Endothelial cell of umbilical vein (primary cell): ENCODE measurements around the gene NHS. TPM values are rescaled to one million over a fixed set of nuclear protein-coding genes. Genes with fewer than 3 reads are reported as not detected.

Experiments used
- BruUV-seq: library from RNA; stranded (reverse); fragments of 400-500 nt; replicated peaks from 2 replicates; lab custom pipeline; 2021; lab: Mats Ljungman, UMichigan
- CTCF ChIA-PET: fragments of 300-600, 350-600 bp; sonication (Branson Sonifier 250); formaldehyde crosslinking; loops from one replicate; lab custom pipeline; 2021; ENCODE audit warnings: antibody characterized with exemption, inconsistent platforms; lab: Charles Lee
- POLR2A ChIA-PET: fragments of 300-600, 350-600 bp; sonication (Branson Sonifier 250); formaldehyde crosslinking; loops from one replicate; lab custom pipeline; 2021; ENCODE audit warnings: antibody characterized with exemption, inconsistent platforms; lab: Charles Lee
- DNase-seq: peaks from one replicate; pipeline ENCODE4 v3.0.0-alpha.2; 2011; ENCODE audit warnings: low read depth, low spot score
- FAIRE-seq: peaks from 2 replicates; lab custom pipeline; 2011; peaks lifted over from hg19 to GRCh38; lab: Jason Lieb, UNC
- H2AFZ ChIP-seq: 2 replicates; pipeline ENCODE4 v1.6.0; 2012; ENCODE audit warnings: low read depth, low read length, control low read depth, inconsistent platforms
- H3K27ac ChIP-seq: 2 replicates; pipeline ENCODE4 v1.5.1; 2011; ENCODE audit warnings: low read depth, mild to moderate bottlenecking, control low read depth, low read length, moderate library complexity; ENCODE audit not compliant: insufficient read depth
- H3K27me3 ChIP-seq, 2 experiments: 2 replicates each; pipeline versions ENCODE4 v1.6.0 to v1.6.1; 2011; ENCODE audit warnings: low read length in 2 of 2, mixed read lengths in 1 of 2; ENCODE audit not compliant: control insufficient read depth in 2 of 2, insufficient read depth in 2 of 2
- H3K36me3 ChIP-seq, 2 experiments: 2 replicates in 1 of 2; 3 replicates in 1 of 2; pipeline ENCODE4 v1.5.1; 2011; ENCODE audit warnings: low read length in 2 of 2, mild to moderate bottlenecking in 1 of 2, moderate library complexity in 1 of 2; ENCODE audit not compliant: control insufficient read depth in 2 of 2, insufficient read depth in 2 of 2; ENCODE audit errors: extremely low read depth in 1 of 2
- H3K4me1 ChIP-seq: 3 replicates; pipeline ENCODE4 v1.5.1; 2011; ENCODE audit warnings: mild to moderate bottlenecking, low read length; ENCODE audit not compliant: control insufficient read depth, insufficient read depth; ENCODE audit errors: extremely low read depth
- H3K4me2 ChIP-seq: 2 replicates; pipeline ENCODE4 v1.6.1; 2011; ENCODE audit warnings: low read length, control low read depth, mixed read lengths; ENCODE audit not compliant: insufficient read depth
- H3K4me3 ChIP-seq, 3 experiments: fragments of 200-600 bp in 1 of 3; sonication (generic), shearing (Covaris generic) in 1 of 3; replicated peaks in 1 of 3; 2 replicates each; pipeline ENCODE4 v1.5.1; 2011 to 2016; ENCODE audit warnings: control low read depth in 3 of 3, low read length in 3 of 3, mild to moderate bottlenecking in 2 of 3, inconsistent platforms in 1 of 3, low read depth in 1 of 3, moderate library complexity in 1 of 3; ENCODE audit not compliant: insufficient read depth in 1 of 3
- H3K79me2 ChIP-seq: 2 replicates; pipeline ENCODE4 v1.6.0; 2012; ENCODE audit warnings: low read length, inconsistent platforms; ENCODE audit not compliant: control insufficient read depth, insufficient read depth
- H3K9ac ChIP-seq: replicated peaks from 2 replicates; pipeline ENCODE3; 2011; ENCODE audit warnings: low read length, control low read depth; ENCODE audit not compliant: insufficient read depth; ENCODE audit errors: extremely low read depth
- H3K9me1 ChIP-seq: replicated peaks from 3 replicates; pipeline ENCODE4 v1.6.0; 2011; ENCODE audit warnings: mild to moderate bottlenecking, low read length; ENCODE audit not compliant: control insufficient read depth, insufficient read depth; ENCODE audit errors: extremely low read depth
- H3K9me3 ChIP-seq: replicated peaks from 2 replicates; pipeline ENCODE4 v1.5.1; 2012; ENCODE audit warnings: low read length, inconsistent platforms; ENCODE audit not compliant: control insufficient read depth, insufficient read depth
- H4K20me1 ChIP-seq: replicated peaks from 2 replicates; pipeline ENCODE3; 2011; ENCODE audit warnings: mild to moderate bottlenecking, low read length; ENCODE audit not compliant: control insufficient read depth, insufficient read depth; ENCODE audit errors: extremely low read depth
- CTCF ChIP-seq, 2 donors: IDR thresholded peaks; 1 replicate in 1 of 2; 2 replicates in 1 of 2; pipeline ENCODE4 v1.5.1; 2011; ENCODE audit warnings: low read length in 2 of 2, mild to moderate bottlenecking in 2 of 2, moderate library complexity in 2 of 2, control low read depth in 1 of 2, inconsistent platforms in 1 of 2, low read depth in 1 of 2; ENCODE audit not compliant: insufficient read depth in 1 of 2; ENCODE audit errors: extremely low read depth in 1 of 2
- EZH2 ChIP-seq: IDR thresholded peaks from 2 replicates; pipeline ENCODE4 v1.6.1; 2012; ENCODE audit warnings: borderline replicate concordance, low read depth, mild to moderate bottlenecking, moderate library complexity, low read length, inconsistent platforms; ENCODE audit not compliant: severe bottlenecking
- FOS ChIP-seq: IDR thresholded peaks from 2 replicates; pipeline ENCODE4 v1.6.1; 2011; ENCODE audit warnings: mild to moderate bottlenecking, low read length, moderate library complexity, borderline replicate concordance; ENCODE audit not compliant: insufficient read depth
- GATA2 ChIP-seq: IDR thresholded peaks from 2 replicates; pipeline ENCODE4 v1.7.0; 2011; ENCODE audit warnings: low read depth, mild to moderate bottlenecking, moderate library complexity, mixed read lengths, low read length; ENCODE audit not compliant: insufficient read length, insufficient read depth
- JUN ChIP-seq: IDR thresholded peaks from 2 replicates; pipeline ENCODE4 v1.6.1; 2011; ENCODE audit warnings: borderline replicate concordance, low read depth; ENCODE audit not compliant: insufficient read length, insufficient read depth
- MAX ChIP-seq: IDR thresholded peaks from 2 replicates; pipeline ENCODE4 v1.6.1; 2011; ENCODE audit not compliant: insufficient read depth, insufficient read length
- MYC ChIP-seq: IDR thresholded peaks from one replicate; pipeline ENCODE4 v1.6.1; 2011; ENCODE audit warnings: mild to moderate bottlenecking, low read depth, low read length
- POLR2A ChIP-seq: IDR thresholded peaks from 2 replicates; pipeline ENCODE4 v1.6.1; 2012; ENCODE audit warnings: low read depth, mild to moderate bottlenecking, control low read depth, low read length
- POLR2AphosphoS5 ChIP-seq: IDR thresholded peaks from 2 replicates; pipeline ENCODE4 v1.6.1; 2012; ENCODE audit warnings: low read depth, mild to moderate bottlenecking, control low read depth, low read length, moderate library complexity; ENCODE audit not compliant: insufficient read depth
- dilution Hi-C: fragments of 300-500 bp; cut with MboI; formaldehyde crosslinking; loops from one replicate; pipeline ENCODE4 v1.15.0; 2019; ENCODE audit warnings: low sequenced_read_pairs; ENCODE audit not compliant: extremely low pct_ligation_motif_present
- intact Hi-C: fragments of 100-400 bp; cut with micrococcal nuclease; formaldehyde crosslinking; loops from one replicate; pipeline ENCODE4 v1.10.0; 2022
- polyA plus RNA-seq, 4 experiments: library from polyadenylated mRNA; depleted of rRNA in 3 of 4; stranded (reverse) in 3 of 4; unstranded in 1 of 4; fragments of >200 nt; gene quantifications; 2 replicates each; pipeline versions ENCODE4 v1.2.1 to v1.2.3, GENCODE V29; 2011 to 2012; ENCODE audit warnings: missing spikeins in 1 of 4
- total RNA-seq: library from RNA; stranded (reverse); gene quantifications from 2 replicates; pipeline ENCODE4 v1.2.3, GENCODE V29; 2021

NHS gene
- total and polyA plus RNA-seq, 2 donors (not counting 3 experiments of a cell fraction or from before 2014, with no cell fraction given) = 0.07 to 0.46 TPM

- Histone ChIP-seq H2AFZ (no peak overlapping the region), H4K20me1 (no peaks in the 10 kb centered on the region), H3K4me1 (peaks cover 57% of the 10 kb centered on the region), H3K4me2 (peak overlapping the region; percentile 31), H3K27ac (peak overlapping the region; percentile 72), H3K9me3 (no peaks in the 10 kb centered on the region), H3K9me1 (no peaks in the 10 kb centered on the region), H3K79me2 (no peaks in the 10 kb centered on the region), H3K27me3 (no peaks in the 10 kb centered on the region), H3K4me3 (no peak overlapping the region), H3K36me3 (no peaks in the 10 kb centered on the region), H3K9ac (peak overlapping the region; percentile 26)
- dilution Hi-C loops = no loop called here
- CTCF ChIA-PET = interaction anchor here (1.3 kb wide), 1 partner anchor 60 kb away, joined by 4 read pairs; no protein-coding TSS in a partner anchor
- TF ChIP-seq POLR2A (no peak), FOS (no peak), MYC (no peak), CTCF (IDR thresholded peaks at IDR 0.05; ENCODE audit: extremely low read depth in 1 of 2, insufficient read depth in 1 of 2, low read depth in 1 of 2, low read length in 2 of 2) (no peak), POLR2AphosphoS5 (no peak), EZH2 (no peak), JUN (no peak), MAX (no peak), GATA2 (no peak)
- intact Hi-C loops = loop anchor here (1.0 to 10.0 kb wide), 3 partner anchors 33 to 771 kb away; partner anchors contain the start of gene SCML2
- peak; percentile 43 for FAIRE-seq
- DNase-seq = peak; percentile 39
- BruUV-seq = no TSS peak
- POLR2A ChIA-PET = no interaction called here
Observed at GRCh38 chrX:17596061-17596460, 221.1 kb downstream of the NHS start.
